Suprapubic skin (tissue), 3 donors: Measurements from ENCODE around the gene CDK11B.

Experiments
- CTCF ChIP-seq, 2 donors: fragments of 200-600 bp in 1 of 2; fragments of 450-650 bp in 1 of 2; sonication (generic) in 1 of 2; IDR thresholded peaks; one replicate each; pipeline ENCODE4 v1.5.1; 2016 to 2019; ENCODE audit warnings: antibody characterized with exemption in 2 of 2, mild to moderate bottlenecking in 1 of 2, moderate library complexity in 1 of 2
- EP300 ChIP-seq: sonication (generic); formaldehyde crosslinking; IDR thresholded peaks from one replicate; pipeline ENCODE4 v1.6.1; 2017; ENCODE audit warnings: antibody characterized with exemption

GRCh38 chr1:1628754-1629429, 29.9 kb downstream of the CDK11B start:
- TF ChIP-seq CTCF (IDR thresholded peaks at IDR 0.05) (no peak), EP300 (no peak)
